Neutrophil (primary cell): ENCODE results near the gene KCNA3.

ENCODE experiments used
- H3K27ac ChIP-seq: fragments of 200-600 bp; sonication (generic); 2 replicates; pipeline ENCODE4 v1.5.1; 2016; ENCODE audit warnings: mild to moderate bottlenecking, moderate library complexity
- H3K27me3 ChIP-seq: fragments of 200-600 bp; sonication (generic); 2 replicates; pipeline ENCODE4 v1.6.0; 2016; ENCODE audit warnings: mild to moderate bottlenecking
- H3K36me3 ChIP-seq: fragments of 200-600 bp; sonication (generic); 2 replicates; pipeline ENCODE4 v1.5.1; 2017
- H3K4me1 ChIP-seq, 2 experiments: fragments of 200-600 bp in 1 of 2; sonication (generic) in 1 of 2; 1 replicate in 1 of 2; 2 replicates in 1 of 2; pipeline versions ENCODE4 v1.5.1 to v1.6.1; 2013 to 2016; ENCODE audit warnings: low read depth in 1 of 2, low read length in 1 of 2, mild to moderate bottlenecking in 1 of 2, moderate library complexity in 1 of 2; ENCODE audit not compliant: control insufficient read depth in 1 of 2, insufficient read depth in 1 of 2
- H3K4me3 ChIP-seq, 2 experiments: fragments of 200-600 bp in 1 of 2; sonication (generic) in 1 of 2; 1 replicate in 1 of 2; 2 replicates in 1 of 2; pipeline ENCODE4 v1.5.1; 2013 to 2016; ENCODE audit warnings: low read depth in 1 of 2, low read length in 1 of 2, mild to moderate bottlenecking in 1 of 2, moderate library complexity in 1 of 2
- H3K9me3 ChIP-seq: fragments of 200-600 bp; sonication (generic); 2 replicates; pipeline ENCODE4 v1.5.1; 2016
- CTCF ChIP-seq: fragments of 200-600 bp; sonication (generic); IDR thresholded peaks from 2 replicates; pipeline ENCODE4 v1.5.1; 2016; ENCODE audit warnings: antibody characterized with exemption

KCNA3 gene

GRCh38 chr1:110674337-110675059 lies at the start of gene KCNA3:
Gene KCNA3, minus strand, starts transcription at chr1:110674940. Its CDS starts 131 bp downstream, at chr1:110674809.
- H3K27ac ChIP-seq = no peak within 1 kb of the TSS
- H3K9me3 ChIP-seq = no peaks in the 10 kb centered on the region
- peaks cover 0 to 8% of the 10 kb centered on the region in 2 experiments for H3K4me1 ChIP-seq
- H3K36me3 ChIP-seq = no peaks in the 10 kb centered on the region
- peak within 1 kb of the TSS in 1 of 2 experiments; percentile 21 for H3K4me3 ChIP-seq
- H3K27me3 ChIP-seq = peaks cover 100% of the 10 kb centered on the region
- no peak for TF ChIP-seq CTCF

DNA sequence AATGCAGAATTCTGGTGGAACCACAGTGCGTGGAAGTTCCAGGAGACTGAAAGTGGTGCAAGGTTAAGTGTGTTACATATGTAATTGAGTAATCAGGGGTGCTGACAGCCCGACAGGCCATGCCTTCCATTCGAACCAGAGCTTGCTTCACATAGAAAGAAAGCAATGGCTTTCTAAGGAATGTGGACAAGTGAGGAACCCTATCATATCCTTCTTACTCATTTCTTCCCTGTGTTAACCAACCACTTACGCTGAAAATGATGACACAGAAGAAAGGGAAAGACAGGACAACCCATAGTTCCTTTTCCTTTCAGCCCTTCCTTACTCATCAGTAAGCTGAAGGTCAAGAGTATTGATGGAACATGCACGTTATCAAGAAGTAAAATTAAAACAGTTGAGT lies 48.1 kb upstream of the KCNA3 start:
- no peaks in the 10 kb centered on the region for H3K9me3 ChIP-seq
- H3K4me1 ChIP-seq = no peaks in the 10 kb centered on the region
- H3K27ac ChIP-seq = no peak overlapping the region
- H3K36me3 ChIP-seq = no peaks in the 10 kb centered on the region
- peaks cover 75% of the 10 kb centered on the region for H3K27me3 ChIP-seq
- no peak for TF ChIP-seq CTCF
- no peak overlapping the region for H3K4me3 ChIP-seq

DNA sequence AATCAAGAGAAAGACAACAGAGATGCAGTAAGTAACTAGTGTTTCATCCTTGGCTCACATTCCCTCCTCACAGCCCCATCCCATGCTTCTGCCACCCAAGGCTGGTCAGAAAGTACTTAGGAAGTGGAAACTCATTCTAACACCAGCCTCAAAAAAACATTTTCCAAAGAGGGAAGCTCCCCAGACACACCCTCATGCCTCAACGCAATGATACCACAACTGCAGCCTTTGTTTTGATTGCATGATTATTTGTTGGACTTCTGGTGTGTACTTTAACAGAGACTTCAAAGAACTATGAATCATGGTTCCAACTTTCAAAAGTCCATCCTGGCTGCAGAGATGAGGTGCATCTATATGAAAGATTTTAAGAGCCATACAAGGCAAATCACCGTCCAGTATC lies 45.2 kb upstream of the KCNA3 start:
- Histone ChIP-seq H3K4me1 (no peaks in the 10 kb centered on the region), H3K4me3 (no peak overlapping the region), H3K27ac (no peak overlapping the region), H3K9me3 (no peaks in the 10 kb centered on the region), H3K27me3 (peaks cover 57% of the 10 kb centered on the region), H3K36me3 (no peaks in the 10 kb centered on the region)
- no peak for TF ChIP-seq CTCF

- Histone ChIP-seq H3K27me3 (peaks cover 49% of the 10 kb centered on the region), H3K27ac (no peak overlapping the region), H3K4me3 (no peak overlapping the region), H3K4me1 (no peaks in the 10 kb centered on the region), H3K36me3 (no peaks in the 10 kb centered on the region), H3K9me3 (no peaks in the 10 kb centered on the region)
- no peak for TF ChIP-seq CTCF
These were observed 43.7 kb upstream of the KCNA3 start for GRCh38 chr1:110718452-110718851.

GRCh38 chr1:110717179-110717578 lies 42.4 kb upstream of the KCNA3 start:
- H3K4me3 ChIP-seq = no peak overlapping the region
- no peak for TF ChIP-seq CTCF
- H3K9me3 ChIP-seq = no peaks in the 10 kb centered on the region
- H3K36me3 ChIP-seq = no peaks in the 10 kb centered on the region
- H3K27me3 ChIP-seq = peaks cover 45% of the 10 kb centered on the region
- H3K4me1 ChIP-seq = no peaks in the 10 kb centered on the region
- H3K27ac ChIP-seq = no peak overlapping the region
